GM12873 (cell line): ENCODE data around the gene WBP2.

Experiments used
- CTCF ChIP-seq: IDR thresholded peaks from 2 replicates; pipeline ENCODE4 v1.5.1; 2012; ENCODE audit warnings: low read depth, mild to moderate bottlenecking, moderate library complexity, low read length, control low read depth; ENCODE audit not compliant: insufficient read depth; ENCODE audit errors: missing control alignments

Gene WBP2

GRCh38 chr17:75827308-75828075, 27.6 kb downstream of the WBP2 start:
- TF ChIP-seq CTCF: peak; percentile 70

- TF ChIP-seq CTCF: no peak
These were observed 28.4 kb downstream of the WBP2 start for GRCh38 chr17:75826561-75827307.

- no peak for TF ChIP-seq CTCF
These were observed 29.3 kb downstream of the WBP2 start for GRCh38 chr17:75825748-75826370.

- no peak for TF ChIP-seq CTCF
These were observed 30.0 kb downstream of the WBP2 start for GRCh38 chr17:75825149-75825552.

GRCh38 chr17:75824666-75825065, 30.5 kb downstream of the WBP2 start:
- no peak for TF ChIP-seq CTCF

GRCh38 chr17:75824050-75824552, 31.0 kb downstream of the WBP2 start:
- TF ChIP-seq CTCF: no peak
